HepG2 (cell line): ENCODE measurements around the gene TMBIM4. TPM values are rescaled to one million over a fixed set of nuclear protein-coding genes. Genes with fewer than 3 reads are reported as not detected.

Experiments
- FOXP4 ChIP-seq: sonication (generic); formaldehyde crosslinking; IDR thresholded peaks from 2 replicates; pipeline ENCODE4 v1.4.0; 2020; ENCODE audit warnings: missing genetic modification reagents
- HNRNPK ChIP-seq: fragments of 200-400 bp; formaldehyde crosslinking; IDR thresholded peaks from 2 replicates; pipeline ENCODE4 v1.6.1; 2018; ENCODE audit warnings: low read length, low read depth, moderate library complexity, mild to moderate bottlenecking; ENCODE audit not compliant: poor library complexity, severe bottlenecking
- IKZF1 ChIP-seq: fragments of 450-650 bp; IDR thresholded peaks from 2 replicates; pipeline ENCODE4 v1.7.1; 2016
- KLF16 ChIP-seq, 2 experiments: sonication (generic) in 1 of 2; formaldehyde crosslinking in 1 of 2; IDR thresholded peaks; 2 replicates each; pipeline versions ENCODE4 v1.6.1 to v1.8.0; 2016 to 2023; ENCODE audit warnings: missing genetic modification reagents in 2 of 2, missing compliant biosample characterization in 1 of 2
- SAFB2 ChIP-seq: sonication (generic); formaldehyde crosslinking; IDR thresholded peaks from 2 replicates; pipeline ENCODE4 v1.5.1; 2020; ENCODE audit warnings: missing genetic modification reagents, low read depth, mild to moderate bottlenecking, borderline replicate concordance
- SOX13 ChIP-seq, 3 experiments: fragments of 450-650 bp in 1 of 3; sonication (generic) in 1 of 3; formaldehyde crosslinking in 1 of 3; IDR thresholded peaks in 2 of 3; conservative IDR thresholded peaks in 1 of 3; 2 replicates each; pipeline versions ENCODE4 v1.5.0 to v1.6.1; 2016 to 2020; ENCODE audit warnings: antibody characterized with exemption in 1 of 3, mild to moderate bottlenecking in 1 of 3, missing compliant biosample characterization in 1 of 3, missing genetic modification reagents in 1 of 3, moderate library complexity in 1 of 3
- STAG1 ChIP-seq: sonication (generic); formaldehyde crosslinking; IDR thresholded peaks from 2 replicates; pipeline ENCODE4 v1.4.0; 2020; ENCODE audit warnings: missing genetic modification reagents
- TEAD3 ChIP-seq: optimal IDR thresholded peaks from 2 replicates; pipeline ENCODE3; 2016; ENCODE audit warnings: borderline replicate concordance
- THAP11 ChIP-seq: IDR thresholded peaks from 2 replicates; pipeline ENCODE4 v1.6.1; 2016; ENCODE audit warnings: missing biosample characterization, missing genetic modification reagents
- TP53 ChIP-seq: sonication (generic); formaldehyde crosslinking; conservative IDR thresholded peaks from 2 replicates; pipeline ENCODE4 v1.4.0; 2020; ENCODE audit warnings: missing genetic modification reagents
- ZNF138 ChIP-seq: sonication (generic); formaldehyde crosslinking; IDR thresholded peaks from 2 replicates; pipeline ENCODE4 v1.5.0; 2020; ENCODE audit warnings: mild to moderate bottlenecking, low read depth, missing genetic modification reagents
- ZNF644 ChIP-seq: IDR thresholded peaks from 2 replicates; pipeline ENCODE4 v1.6.1; 2016; ENCODE audit warnings: low read depth
- ZNF775 ChIP-seq: sonication (generic); formaldehyde crosslinking; IDR thresholded peaks from 2 replicates; pipeline ENCODE4 v1.4.0; 2020; ENCODE audit warnings: missing genetic modification reagents, mild to moderate bottlenecking, moderate library complexity, borderline replicate concordance
- ZSCAN20 ChIP-seq: sonication (generic); formaldehyde crosslinking; IDR thresholded peaks from 2 replicates; pipeline ENCODE4 v1.4.0; 2020; ENCODE audit warnings: missing genetic modification reagents, mild to moderate bottlenecking, borderline replicate concordance
- polyA plus RNA-seq, 8 experiments: library from polyadenylated mRNA; depleted of rRNA in 3 of 8; stranded (reverse) in 7 of 8; unstranded in 1 of 8; fragments of >200 nt; fragmentation: Illumina TruSeq in 4 of 8; extraction: Trizol in 4 of 8; gene quantifications; 2 replicates each; pipeline versions ENCODE4 v1.2.1 to v1.2.3, GENCODE V29; 2011 to 2016; ENCODE audit warnings: low read depth in 4 of 8, missing spikeins in 1 of 8, mixed read lengths in 1 of 8; ENCODE audit not compliant: insufficient read depth in 1 of 8
- total RNA-seq, 5 experiments: library from RNA; depleted of rRNA; stranded (reverse); fragments of >200 nt; fragmentation: Illumina TruSeq; extraction: Trizol; gene quantifications; 2 replicates each; pipeline ENCODE4 v1.2.3, GENCODE V29; 2016; ENCODE audit warnings: low read depth in 1 of 5
- TF ChIP-seq, protein P1 (sequence below): sonication (generic); formaldehyde crosslinking; IDR thresholded peaks from 2 replicates; pipeline ENCODE4 v1.5.0; 2020; ENCODE audit warnings: mild to moderate bottlenecking, missing genetic modification reagents, borderline replicate concordance
- TF ChIP-seq, protein P2 (sequence below), 2 experiments: fragments of 450-650 bp in 1 of 2; sonication (generic) in 1 of 2; formaldehyde crosslinking; IDR thresholded peaks; 2 replicates each; pipeline versions ENCODE4 v1.5.0 to v1.8.0; 2020 to 2022; ENCODE audit warnings: mild to moderate bottlenecking in 1 of 2, missing genetic modification reagents in 1 of 2

TMBIM4 gene
- total and polyA plus RNA-seq, 2 of the 13 experiments (the other 11 are each of a cell fraction or from before 2014, with no cell fraction given), result 60.5 to 67.7 TPM

DNA sequence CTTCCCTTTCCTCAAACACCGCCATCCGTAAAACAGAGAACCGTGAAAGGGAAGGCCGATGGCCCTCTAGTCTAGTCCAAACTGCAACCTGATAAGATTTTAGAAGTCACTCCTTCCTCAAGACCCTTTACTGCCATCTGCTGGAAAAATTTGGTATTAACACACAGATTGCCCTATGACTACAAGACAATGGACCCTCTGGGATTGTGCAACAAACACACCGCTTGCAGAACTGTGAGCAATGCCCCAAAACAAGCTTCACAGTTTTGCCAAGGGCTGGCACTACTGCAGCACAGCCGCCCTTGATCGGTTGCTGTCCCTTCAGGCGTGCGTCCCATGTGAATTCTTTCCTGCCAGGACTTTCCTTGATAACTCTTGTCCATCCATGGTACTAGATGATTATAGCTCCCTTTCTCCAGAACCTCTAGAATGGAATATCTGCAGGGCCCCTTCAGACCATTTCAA, 62.3 kb downstream of the TMBIM4 start (continued):
- TF ChIP-seq, protein P1, sequence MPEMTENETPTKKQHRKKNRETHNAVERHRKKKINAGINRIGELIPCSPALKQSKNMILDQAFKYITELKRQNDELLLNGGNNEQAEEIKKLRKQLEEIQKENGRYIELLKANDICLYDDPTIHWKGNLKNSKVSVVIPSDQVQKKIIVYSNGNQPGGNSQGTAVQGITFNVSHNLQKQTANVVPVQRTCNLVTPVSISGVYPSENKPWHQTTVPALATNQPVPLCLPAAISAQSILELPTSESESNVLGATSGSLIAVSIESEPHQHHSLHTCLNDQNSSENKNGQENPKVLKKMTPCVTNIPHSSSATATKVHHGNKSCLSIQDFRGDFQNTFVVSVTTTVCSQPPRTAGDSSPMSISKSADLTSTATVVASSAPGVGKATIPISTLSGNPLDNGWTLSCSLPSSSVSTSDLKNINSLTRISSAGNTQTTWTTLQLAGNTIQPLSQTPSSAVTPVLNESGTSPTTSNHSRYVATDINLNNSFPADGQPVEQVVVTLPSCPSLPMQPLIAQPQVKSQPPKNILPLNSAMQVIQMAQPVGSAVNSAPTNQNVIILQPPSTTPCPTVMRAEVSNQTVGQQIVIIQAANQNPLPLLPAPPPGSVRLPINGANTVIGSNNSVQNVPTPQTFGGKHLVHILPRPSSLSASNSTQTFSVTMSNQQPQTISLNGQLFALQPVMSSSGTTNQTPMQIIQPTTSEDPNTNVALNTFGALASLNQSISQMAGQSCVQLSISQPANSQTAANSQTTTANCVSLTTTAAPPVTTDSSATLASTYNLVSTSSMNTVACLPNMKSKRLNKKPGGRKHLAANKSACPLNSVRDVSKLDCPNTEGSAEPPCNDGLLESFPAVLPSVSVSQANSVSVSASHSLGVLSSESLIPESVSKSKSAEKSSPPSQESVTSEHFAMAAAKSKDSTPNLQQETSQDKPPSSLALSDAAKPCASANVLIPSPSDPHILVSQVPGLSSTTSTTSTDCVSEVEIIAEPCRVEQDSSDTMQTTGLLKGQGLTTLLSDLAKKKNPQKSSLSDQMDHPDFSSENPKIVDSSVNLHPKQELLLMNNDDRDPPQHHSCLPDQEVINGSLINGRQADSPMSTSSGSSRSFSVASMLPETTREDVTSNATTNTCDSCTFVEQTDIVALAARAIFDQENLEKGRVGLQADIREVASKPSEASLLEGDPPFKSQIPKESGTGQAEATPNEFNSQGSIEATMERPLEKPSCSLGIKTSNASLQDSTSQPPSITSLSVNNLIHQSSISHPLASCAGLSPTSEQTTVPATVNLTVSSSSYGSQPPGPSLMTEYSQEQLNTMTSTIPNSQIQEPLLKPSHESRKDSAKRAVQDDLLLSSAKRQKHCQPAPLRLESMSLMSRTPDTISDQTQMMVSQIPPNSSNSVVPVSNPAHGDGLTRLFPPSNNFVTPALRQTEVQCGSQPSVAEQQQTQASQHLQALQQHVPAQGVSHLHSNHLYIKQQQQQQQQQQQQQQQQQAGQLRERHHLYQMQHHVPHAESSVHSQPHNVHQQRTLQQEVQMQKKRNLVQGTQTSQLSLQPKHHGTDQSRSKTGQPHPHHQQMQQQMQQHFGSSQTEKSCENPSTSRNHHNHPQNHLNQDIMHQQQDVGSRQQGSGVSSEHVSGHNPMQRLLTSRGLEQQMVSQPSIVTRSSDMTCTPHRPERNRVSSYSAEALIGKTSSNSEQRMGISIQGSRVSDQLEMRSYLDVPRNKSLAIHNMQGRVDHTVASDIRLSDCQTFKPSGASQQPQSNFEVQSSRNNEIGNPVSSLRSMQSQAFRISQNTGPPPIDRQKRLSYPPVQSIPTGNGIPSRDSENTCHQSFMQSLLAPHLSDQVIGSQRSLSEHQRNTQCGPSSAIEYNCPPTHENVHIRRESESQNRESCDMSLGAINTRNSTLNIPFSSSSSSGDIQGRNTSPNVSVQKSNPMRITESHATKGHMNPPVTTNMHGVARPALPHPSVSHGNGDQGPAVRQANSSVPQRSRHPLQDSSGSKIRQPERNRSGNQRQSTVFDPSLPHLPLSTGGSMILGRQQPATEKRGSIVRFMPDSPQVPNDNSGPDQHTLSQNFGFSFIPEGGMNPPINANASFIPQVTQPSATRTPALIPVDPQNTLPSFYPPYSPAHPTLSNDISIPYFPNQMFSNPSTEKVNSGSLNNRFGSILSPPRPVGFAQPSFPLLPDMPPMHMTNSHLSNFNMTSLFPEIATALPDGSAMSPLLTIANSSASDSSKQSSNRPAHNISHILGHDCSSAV (CRISPR knock-in tag), result no peak
- TF ChIP-seq IKZF1 (no peak), TP53 (CRISPR knock-in tag) (peak; percentile 63; the same call in 1 of the 2 replicates), ZNF138 (CRISPR knock-in tag) (no peak), HNRNPK (no peak), ZSCAN20 (CRISPR knock-in tag) (no peak), FOXP4 (CRISPR knock-in tag) (no peak), THAP11 (peak; percentile 38; the same call in 1 of the 2 replicates), SAFB2 (no peak), ZNF644 (CRISPR knock-in tag) (0 out of 2 replicates have a peak, but pooled peaks have one; percentile 23), KLF16 (CRISPR knock-in tag; IDR thresholded peaks at IDR 0.05) (no peak), TEAD3 (CRISPR knock-in tag) (peak; percentile 12), SOX13 (IDR thresholded peaks at IDR 0.05) (no peak), SOX13 (CRISPR knock-in tag; conservative IDR thresholded peaks at IDR 0.05 in 1 of 2, IDR thresholded peaks at IDR 0.05 in 1 of 2) (peak in 1 of 2 experiments; percentile 65; a peak in 2 of 4 replicates), STAG1 (CRISPR knock-in tag) (peak; percentile 96), ZNF775 (CRISPR knock-in tag) (no peak)
- TF ChIP-seq, protein P2, sequence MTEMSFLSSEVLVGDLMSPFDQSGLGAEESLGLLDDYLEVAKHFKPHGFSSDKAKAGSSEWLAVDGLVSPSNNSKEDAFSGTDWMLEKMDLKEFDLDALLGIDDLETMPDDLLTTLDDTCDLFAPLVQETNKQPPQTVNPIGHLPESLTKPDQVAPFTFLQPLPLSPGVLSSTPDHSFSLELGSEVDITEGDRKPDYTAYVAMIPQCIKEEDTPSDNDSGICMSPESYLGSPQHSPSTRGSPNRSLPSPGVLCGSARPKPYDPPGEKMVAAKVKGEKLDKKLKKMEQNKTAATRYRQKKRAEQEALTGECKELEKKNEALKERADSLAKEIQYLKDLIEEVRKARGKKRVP (CRISPR knock-in tag; IDR thresholded peaks at IDR 0.05), result no peak
